Measurements from ENCODE around the gene NPC1L1. TPM values are rescaled to one million over a fixed set of nuclear protein-coding genes. Genes with fewer than 3 reads are reported as not detected.

NPC1L1 gene
- total and polyA plus RNA-seq, 2 donors (not counting 1 experiment from before 2014, with no cell fraction given): 0.07 TPM; not detected in 1

DNA sequence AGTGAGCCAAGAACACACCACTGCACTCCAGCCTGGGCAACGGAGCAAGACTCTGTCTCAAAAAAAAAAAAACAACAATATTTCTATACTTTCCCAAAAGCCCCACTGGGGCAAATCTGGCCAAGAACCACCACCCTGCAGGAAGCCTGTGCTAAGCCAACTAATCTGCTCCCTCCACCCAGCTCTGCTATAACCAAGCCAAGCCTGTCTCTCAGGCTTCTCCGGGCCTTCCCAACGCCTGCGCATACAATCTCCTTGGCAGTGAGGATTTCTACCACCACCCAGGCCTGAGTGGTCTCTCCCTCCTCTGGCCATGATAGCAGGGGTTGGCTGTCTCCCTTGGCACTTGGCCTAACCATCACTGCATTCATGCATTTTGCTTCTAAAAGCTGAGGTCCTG is 18.4 kb upstream of the NPC1L1 start:
- peaks cover 3% of the 10 kb centered on the region for H4K20me1 ChIP-seq (ENCODE audit: control insufficient read depth, insufficient read depth, low read length, poor library complexity, severe bottlenecking)
- CTCF ChIA-PET: no interaction called here
- peaks cover 0 to 7% of the 10 kb centered on the region in 2 experiments for H3K36me3 ChIP-seq (replicated peaks in 1 of 2; ENCODE audit: control extremely low read depth in 1 of 2, control insufficient read depth in 1 of 2, extremely low read depth in 1 of 2, insufficient read depth in 2 of 2, low read length in 1 of 2)
- H3K79me2 ChIP-seq (ENCODE audit: control insufficient read depth, insufficient read depth, low read length): no peaks in the 10 kb centered on the region
- H3K27me3 ChIP-seq (replicated peaks in 1 of 4; ENCODE audit: control extremely low read depth in 1 of 4, control insufficient read depth in 3 of 4, insufficient read depth in 4 of 4, low read length in 3 of 4): no peaks in the 10 kb centered on the region
- DNase-seq (no peak), ATAC-seq (ENCODE audit: low read depth) (no peak)
- Mint-ChIP-seq H3K27me3 (no peaks in the 10 kb centered on the region), H3K9me3 (ENCODE audit: insufficient read depth) (no peaks in the 10 kb centered on the region), H3K4me3 (no peak overlapping the region), H3K27ac (no peak overlapping the region), H3K4me1 (no peaks in the 10 kb centered on the region)
- H3K9me3 ChIP-seq (ENCODE audit: control extremely low read depth in 1 of 3, control insufficient read depth in 2 of 3, insufficient read depth in 1 of 3, low read length in 2 of 3): no peaks in the 10 kb centered on the region
- WGBS (ENCODE audit: insufficient coverage): 100% methylated on average over 3 of the region's 4 CpGs
- no peak overlapping the region for H3K9ac ChIP-seq (ENCODE audit: low read length)
- POLR2A ChIA-PET: no interaction called here
- no peak overlapping the region for H3K4me2 ChIP-seq (replicated peaks; ENCODE audit: low read depth, low read length, poor library complexity, severe bottlenecking)
- no peak overlapping the region for H2AFZ ChIP-seq (ENCODE audit: insufficient read depth, low read depth, low read length, poor library complexity, severe bottlenecking)
- no peak for TF ChIP-seq EZH2 (IDR thresholded peaks at IDR 0.05; ENCODE audit: borderline replicate concordance, insufficient read depth, low read depth, low read length, poor library complexity, severe bottlenecking)
- TF ChIP-seq, protein P1, sequence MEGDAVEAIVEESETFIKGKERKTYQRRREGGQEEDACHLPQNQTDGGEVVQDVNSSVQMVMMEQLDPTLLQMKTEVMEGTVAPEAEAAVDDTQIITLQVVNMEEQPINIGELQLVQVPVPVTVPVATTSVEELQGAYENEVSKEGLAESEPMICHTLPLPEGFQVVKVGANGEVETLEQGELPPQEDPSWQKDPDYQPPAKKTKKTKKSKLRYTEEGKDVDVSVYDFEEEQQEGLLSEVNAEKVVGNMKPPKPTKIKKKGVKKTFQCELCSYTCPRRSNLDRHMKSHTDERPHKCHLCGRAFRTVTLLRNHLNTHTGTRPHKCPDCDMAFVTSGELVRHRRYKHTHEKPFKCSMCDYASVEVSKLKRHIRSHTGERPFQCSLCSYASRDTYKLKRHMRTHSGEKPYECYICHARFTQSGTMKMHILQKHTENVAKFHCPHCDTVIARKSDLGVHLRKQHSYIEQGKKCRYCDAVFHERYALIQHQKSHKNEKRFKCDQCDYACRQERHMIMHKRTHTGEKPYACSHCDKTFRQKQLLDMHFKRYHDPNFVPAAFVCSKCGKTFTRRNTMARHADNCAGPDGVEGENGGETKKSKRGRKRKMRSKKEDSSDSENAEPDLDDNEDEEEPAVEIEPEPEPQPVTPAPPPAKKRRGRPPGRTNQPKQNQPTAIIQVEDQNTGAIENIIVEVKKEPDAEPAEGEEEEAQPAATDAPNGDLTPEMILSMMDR (IDR thresholded peaks at IDR 0.05): no peak
- no peak overlapping the region for H3K4me3 ChIP-seq (ENCODE audit: control extremely low read depth in 1 of 5, extremely low read depth in 1 of 5, insufficient read depth in 1 of 5, low read depth in 2 of 5, low read length in 4 of 5)
- no peak overlapping the region for H3K27ac ChIP-seq (ENCODE audit: low read length in 2 of 2)
- peaks cover 0 to 2% of the 10 kb centered on the region in 2 donors for H3K4me1 ChIP-seq (ENCODE audit: control insufficient read depth in 2 of 2, insufficient read depth in 2 of 2, low read length in 2 of 2)
- intact Hi-C loops (cut with micrococcal nuclease): no loop called here

DNA sequence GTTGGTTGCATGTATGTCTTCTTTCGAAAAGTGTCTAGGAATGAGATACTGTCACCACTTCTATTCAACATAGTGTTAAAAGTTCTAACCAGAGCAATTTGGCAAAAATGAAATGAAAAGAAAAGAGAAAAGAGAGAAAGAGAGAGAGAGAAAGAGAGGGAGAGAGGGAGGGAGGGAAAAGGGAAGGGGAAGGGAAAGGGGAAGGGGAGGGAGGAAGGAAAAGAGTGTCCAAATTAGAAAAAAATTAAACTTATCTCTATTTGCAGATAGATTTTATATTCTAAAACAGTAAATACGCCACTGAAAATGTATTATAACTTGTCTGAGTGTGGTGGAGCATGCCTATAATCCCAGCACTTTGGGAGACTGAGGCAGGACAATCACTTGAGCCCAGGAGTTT is 16.4 kb upstream of the NPC1L1 start:
- no peaks in the 10 kb centered on the region for H3K79me2 ChIP-seq (ENCODE audit: control insufficient read depth, insufficient read depth, low read length)
- intact Hi-C loops (cut with micrococcal nuclease): no loop called here
- no peak overlapping the region for H3K4me3 Mint-ChIP-seq
- POLR2A ChIA-PET: no interaction called here
- no CpG with 5 or more reads among the region's 2 CpGs for WGBS (ENCODE audit: insufficient coverage)
- no peaks in the 10 kb centered on the region for H3K4me1 Mint-ChIP-seq
- H3K9me3 Mint-ChIP-seq (ENCODE audit: insufficient read depth): no peaks in the 10 kb centered on the region
- DNase-seq: no peak
- H3K4me3 ChIP-seq (ENCODE audit: control extremely low read depth in 1 of 5, extremely low read depth in 1 of 5, insufficient read depth in 1 of 5, low read depth in 2 of 5, low read length in 4 of 5): no peak overlapping the region
- H4K20me1 ChIP-seq (ENCODE audit: control insufficient read depth, insufficient read depth, low read length, poor library complexity, severe bottlenecking): no peaks in the 10 kb centered on the region
- no peak overlapping the region for H3K27ac Mint-ChIP-seq
- H3K36me3 ChIP-seq (replicated peaks in 1 of 2; ENCODE audit: control extremely low read depth in 1 of 2, control insufficient read depth in 1 of 2, extremely low read depth in 1 of 2, insufficient read depth in 2 of 2, low read length in 1 of 2): no peaks in the 10 kb centered on the region
- no peak overlapping the region for H3K27ac ChIP-seq (ENCODE audit: low read length in 2 of 2)
- no peak for ATAC-seq (ENCODE audit: low read depth)
- no peaks in the 10 kb centered on the region for H3K9me3 ChIP-seq (ENCODE audit: control extremely low read depth in 1 of 3, control insufficient read depth in 2 of 3, insufficient read depth in 1 of 3, low read length in 2 of 3)
- no peak overlapping the region for H3K4me2 ChIP-seq (replicated peaks; ENCODE audit: low read depth, low read length, poor library complexity, severe bottlenecking)
- no peaks in the 10 kb centered on the region for H3K27me3 ChIP-seq (replicated peaks in 1 of 4; ENCODE audit: control extremely low read depth in 1 of 4, control insufficient read depth in 3 of 4, insufficient read depth in 4 of 4, low read length in 3 of 4)
- no peak overlapping the region for H3K9ac ChIP-seq (ENCODE audit: low read length)
- peaks cover 3% of the 10 kb centered on the region for H3K27me3 Mint-ChIP-seq
- CTCF ChIA-PET: no interaction called here
- H2AFZ ChIP-seq (ENCODE audit: insufficient read depth, low read depth, low read length, poor library complexity, severe bottlenecking): no peak overlapping the region
- TF ChIP-seq, protein P1 (IDR thresholded peaks at IDR 0.05): no peak
- TF ChIP-seq EZH2 (IDR thresholded peaks at IDR 0.05; ENCODE audit: borderline replicate concordance, insufficient read depth, low read depth, low read length, poor library complexity, severe bottlenecking): no peak
- peaks cover 0 to 2% of the 10 kb centered on the region in 2 donors for H3K4me1 ChIP-seq (ENCODE audit: control insufficient read depth in 2 of 2, insufficient read depth in 2 of 2, low read length in 2 of 2)

Data from B cell (primary cell).